LNCAP (cell line): ENCODE data around the gene LIPK.

Source experiments
- TF ChIP-seq, protein P1 (sequence below): fragments of 450-650 bp; IDR thresholded peaks from 2 replicates; pipeline ENCODE4 v1.5.1; 2017; ENCODE audit warnings: mild to moderate bottlenecking

Gene LIPK

DNA sequence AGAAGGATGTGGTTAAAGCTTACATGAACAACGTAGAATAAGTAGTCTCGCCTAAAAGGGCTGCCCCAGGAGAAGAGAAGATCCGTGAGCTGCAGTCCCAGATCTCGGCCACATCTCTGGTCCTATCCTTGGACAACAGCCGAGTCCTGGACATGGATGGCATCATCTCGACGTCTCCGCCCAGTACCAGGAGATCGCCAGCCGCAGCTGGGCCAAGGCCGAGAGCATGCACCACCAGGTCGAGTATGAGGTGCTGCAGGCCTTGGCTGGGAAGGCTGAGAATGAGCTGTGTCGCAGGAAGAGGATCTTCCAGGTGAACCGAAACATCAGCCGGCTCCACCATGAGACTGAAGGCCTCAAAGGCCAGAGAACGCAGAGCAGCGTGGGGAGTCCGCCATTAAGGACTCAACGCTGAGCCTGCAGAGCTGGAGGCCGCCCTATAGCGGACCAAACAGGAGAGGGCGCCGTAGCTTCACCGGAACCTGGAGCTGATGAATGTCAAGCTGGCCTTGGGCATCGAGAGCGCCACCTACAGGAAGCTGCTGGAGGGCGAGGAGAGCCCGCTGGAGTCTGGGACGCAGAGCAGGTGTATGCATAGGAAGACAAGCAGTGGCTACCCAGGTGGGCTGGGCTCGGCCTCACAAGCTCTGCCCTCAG, 22.2 kb downstream of the LIPK start:
- TF ChIP-seq, protein P1, sequence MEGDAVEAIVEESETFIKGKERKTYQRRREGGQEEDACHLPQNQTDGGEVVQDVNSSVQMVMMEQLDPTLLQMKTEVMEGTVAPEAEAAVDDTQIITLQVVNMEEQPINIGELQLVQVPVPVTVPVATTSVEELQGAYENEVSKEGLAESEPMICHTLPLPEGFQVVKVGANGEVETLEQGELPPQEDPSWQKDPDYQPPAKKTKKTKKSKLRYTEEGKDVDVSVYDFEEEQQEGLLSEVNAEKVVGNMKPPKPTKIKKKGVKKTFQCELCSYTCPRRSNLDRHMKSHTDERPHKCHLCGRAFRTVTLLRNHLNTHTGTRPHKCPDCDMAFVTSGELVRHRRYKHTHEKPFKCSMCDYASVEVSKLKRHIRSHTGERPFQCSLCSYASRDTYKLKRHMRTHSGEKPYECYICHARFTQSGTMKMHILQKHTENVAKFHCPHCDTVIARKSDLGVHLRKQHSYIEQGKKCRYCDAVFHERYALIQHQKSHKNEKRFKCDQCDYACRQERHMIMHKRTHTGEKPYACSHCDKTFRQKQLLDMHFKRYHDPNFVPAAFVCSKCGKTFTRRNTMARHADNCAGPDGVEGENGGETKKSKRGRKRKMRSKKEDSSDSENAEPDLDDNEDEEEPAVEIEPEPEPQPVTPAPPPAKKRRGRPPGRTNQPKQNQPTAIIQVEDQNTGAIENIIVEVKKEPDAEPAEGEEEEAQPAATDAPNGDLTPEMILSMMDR, result peak; percentile 25; the same call in 1 of the 2 replicates

GRCh38 chr10:88730864-88731263, 24.8 kb downstream of the LIPK start:
- TF ChIP-seq, protein P1, result no peak

DNA sequence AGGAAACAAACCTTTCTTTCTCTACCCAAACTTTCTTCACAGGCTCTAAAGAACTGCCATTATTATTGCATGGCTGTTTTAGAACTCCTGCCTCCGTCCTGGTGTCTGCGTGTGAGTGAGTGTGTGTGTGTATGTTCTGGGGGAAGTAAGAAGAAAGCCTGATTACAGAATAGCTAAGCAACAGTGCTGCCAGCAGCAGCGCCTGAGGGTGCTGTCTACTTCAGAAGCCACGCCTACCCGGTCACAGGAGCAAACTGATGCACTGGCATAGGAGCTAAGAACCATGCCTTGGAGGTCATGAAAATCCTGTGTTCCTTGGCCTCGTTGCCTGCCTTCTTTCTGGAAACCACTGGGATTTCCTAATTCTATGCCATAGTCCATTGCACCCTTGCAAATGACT, 25.2 kb downstream of the LIPK start:
- TF ChIP-seq, protein P1, result no peak

GRCh38 chr10:88733215-88733614, 27.2 kb downstream of the LIPK start:
- TF ChIP-seq, protein P1, result no peak

GRCh38 chr10:88735661-88736060, 29.6 kb downstream of the LIPK start:
- TF ChIP-seq, protein P1, result no peak

GRCh38 chr10:88742448-88742847, 36.4 kb downstream of the LIPK start:
- TF ChIP-seq, protein P1, result no peak

- TF ChIP-seq, protein P1, result no peak
These were observed 38.0 kb downstream of the LIPK start for GRCh38 chr10:88744002-88744401.

- TF ChIP-seq, protein P1, result no peak
These were observed 39.6 kb downstream of the LIPK start for GRCh38 chr10:88745633-88746032.
